IPS-15b (cell line): Measurements from ENCODE around the gene SLC7A6.
"Not testable (repeated sequence)": the region's sequence is repeated elsewhere in the genome, so short reads cannot be mapped to it uniquely, and the experiment has no call there.

Experiments
- H3K27me3 ChIP-seq: one replicate; pipeline ENCODE4 v1.6.1; 2013; ENCODE audit warnings: low read length; ENCODE audit not compliant: control insufficient read depth, insufficient read depth
- H3K36me3 ChIP-seq: one replicate; pipeline ENCODE4 v1.6.1; 2013; ENCODE audit warnings: low read length; ENCODE audit not compliant: control insufficient read depth, insufficient read depth
- H3K4me1 ChIP-seq: one replicate; pipeline ENCODE4 v1.6.1; 2013; ENCODE audit warnings: mild to moderate bottlenecking, low read length; ENCODE audit not compliant: control insufficient read depth, insufficient read depth
- H3K4me3 ChIP-seq: one replicate; pipeline ENCODE4 v1.5.1; 2013; ENCODE audit warnings: low read depth, low read length
- H3K9ac ChIP-seq: one replicate; pipeline ENCODE4 v1.6.1; 2013; ENCODE audit warnings: low read depth, mild to moderate bottlenecking, low read length
- H3K9me3 ChIP-seq: one replicate; pipeline ENCODE4 v1.6.1; 2013; ENCODE audit warnings: mild to moderate bottlenecking, low read length; ENCODE audit not compliant: control insufficient read depth, insufficient read depth

The SLC7A6 gene

DNA sequence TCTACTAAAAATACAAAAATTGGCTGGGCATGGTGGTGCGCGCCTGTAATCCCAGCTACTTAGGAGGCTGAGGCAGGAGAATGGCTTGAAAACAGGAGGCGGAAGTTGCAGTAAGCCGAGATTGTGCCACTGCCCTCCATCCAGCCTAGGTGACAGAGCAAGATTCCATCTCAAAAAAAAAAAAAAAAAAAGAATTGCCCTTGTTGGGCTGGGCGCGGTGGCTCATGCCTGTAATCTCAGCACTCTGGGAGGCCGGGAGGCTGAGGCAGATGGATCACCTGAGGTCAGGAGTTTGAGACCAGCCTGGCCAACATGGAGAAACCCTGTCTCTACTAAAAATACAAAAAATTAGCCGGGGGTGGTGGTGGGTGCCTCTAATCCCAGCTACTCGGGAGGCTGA, 24.5 kb downstream of the SLC7A6 start:
- H3K36me3 ChIP-seq: peaks cover 34% of the 10 kb centered on the region
- not testable (repeated sequence) for H3K4me1 ChIP-seq, H3K9ac ChIP-seq, H3K9me3 ChIP-seq, H3K4me3 ChIP-seq, H3K27me3 ChIP-seq

DNA sequence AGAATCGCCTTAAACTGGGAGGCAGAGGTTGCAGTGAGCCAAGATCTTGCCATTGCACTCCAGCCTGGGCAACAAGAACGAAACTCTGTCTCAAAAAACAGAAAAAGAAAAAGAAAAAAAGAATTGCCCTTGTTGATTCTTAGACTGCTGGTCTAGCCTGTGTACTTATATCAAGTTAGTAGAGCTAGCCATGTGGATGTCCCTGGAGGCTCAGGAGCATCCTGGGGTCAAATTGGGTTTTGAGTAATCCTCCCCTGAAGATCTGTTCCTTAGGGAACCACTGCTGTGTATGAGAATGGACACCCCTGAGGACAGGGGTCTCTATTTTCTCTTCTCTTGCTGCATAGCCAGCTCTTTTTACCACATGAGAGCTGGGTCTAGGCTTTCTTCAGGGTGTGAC, 24.9 kb downstream of the SLC7A6 start:
- H3K9ac ChIP-seq: no peak overlapping the region
- peaks cover 34% of the 10 kb centered on the region for H3K36me3 ChIP-seq
- H3K9me3 ChIP-seq: no peaks in the 10 kb centered on the region
- no peak overlapping the region for H3K4me3 ChIP-seq
- H3K4me1 ChIP-seq: no peaks in the 10 kb centered on the region
- no peaks in the 10 kb centered on the region for H3K27me3 ChIP-seq

DNA sequence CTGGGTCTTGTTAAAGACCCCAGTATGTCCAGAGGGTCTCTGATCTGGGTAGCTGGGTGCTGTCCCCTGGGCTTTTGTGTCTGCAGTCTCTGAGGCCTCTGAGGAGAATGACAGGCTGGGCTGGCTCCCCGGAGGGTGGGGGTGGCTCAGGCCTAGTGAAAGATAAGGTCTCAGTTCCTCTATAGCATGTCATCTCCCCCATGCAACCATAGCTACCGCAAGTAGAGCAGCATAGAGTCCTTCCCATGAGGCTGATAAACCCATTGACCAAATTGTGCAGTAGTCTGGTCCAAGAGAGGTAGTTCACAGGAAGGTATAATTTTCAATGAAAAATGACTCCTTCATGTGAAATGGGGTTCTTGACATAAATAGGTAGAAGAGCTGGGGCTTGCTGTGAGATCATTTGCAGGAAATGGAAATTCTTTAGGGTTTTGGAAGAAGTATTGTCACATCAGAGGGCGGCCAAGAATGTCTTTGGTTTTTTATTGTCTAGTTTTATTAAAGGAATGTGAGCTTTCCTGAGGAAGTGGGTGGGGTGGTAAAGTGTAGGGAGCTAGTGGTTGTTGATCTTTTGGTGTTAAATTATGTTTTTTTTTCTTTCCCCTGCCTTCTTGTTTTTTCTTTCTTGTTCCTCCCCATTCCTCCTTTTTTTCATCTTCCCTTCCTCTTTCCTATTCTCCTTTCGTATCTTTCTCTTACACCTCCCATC, 25.4 kb downstream of the SLC7A6 start:
- Histone ChIP-seq H3K9me3 (no peaks in the 10 kb centered on the region), H3K36me3 (peaks cover 34% of the 10 kb centered on the region), H3K4me1 (no peaks in the 10 kb centered on the region), H3K9ac (no peak overlapping the region), H3K4me3 (no peak overlapping the region), H3K27me3 (no peaks in the 10 kb centered on the region)

DNA sequence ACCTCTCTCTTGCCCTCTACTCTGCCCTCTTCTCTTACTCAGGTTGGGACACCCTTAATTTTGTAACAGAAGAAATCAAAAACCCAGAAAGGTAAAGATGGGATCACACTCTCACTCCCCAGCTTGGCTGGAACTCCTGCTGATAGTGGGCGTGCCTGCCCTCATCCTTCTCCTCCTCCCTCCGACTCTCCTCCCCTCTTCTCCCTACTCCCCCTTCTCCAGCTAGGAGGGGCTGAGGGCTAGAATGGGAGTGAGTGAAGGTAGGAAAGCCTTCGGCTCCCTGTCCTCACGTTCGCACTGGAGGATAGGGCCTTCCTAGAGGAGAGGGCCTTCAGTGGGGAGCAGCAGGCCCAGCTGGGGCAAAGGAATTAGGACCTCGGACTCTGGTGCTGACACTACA, 26.1 kb downstream of the SLC7A6 start:
- Histone ChIP-seq H3K27me3 (no peaks in the 10 kb centered on the region), H3K4me3 (no peak overlapping the region), H3K36me3 (peaks cover 34% of the 10 kb centered on the region), H3K4me1 (no peaks in the 10 kb centered on the region), H3K9me3 (no peaks in the 10 kb centered on the region), H3K9ac (no peak overlapping the region)

DNA sequence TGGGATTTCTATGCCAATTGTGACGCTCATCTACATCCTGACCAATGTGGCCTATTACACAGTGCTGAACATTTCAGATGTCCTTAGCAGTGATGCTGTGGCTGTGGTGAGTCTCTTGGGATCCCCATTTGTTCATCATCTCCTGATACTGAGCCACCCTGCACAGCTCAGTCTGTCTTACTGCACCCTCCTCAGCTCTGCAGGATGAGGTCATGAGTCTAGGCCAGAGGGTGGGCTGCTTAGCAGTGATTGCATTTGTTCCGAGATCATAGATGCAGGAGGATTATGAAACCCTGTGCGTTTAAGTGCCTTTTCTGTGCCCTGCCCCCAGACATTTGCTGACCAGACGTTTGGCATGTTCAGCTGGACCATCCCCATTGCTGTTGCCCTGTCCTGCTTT, 26.9 kb downstream of the SLC7A6 start:
- peaks cover 36% of the 10 kb centered on the region for H3K36me3 ChIP-seq
- H3K27me3 ChIP-seq: no peaks in the 10 kb centered on the region
- H3K4me3 ChIP-seq: no peak overlapping the region
- H3K9ac ChIP-seq: no peak overlapping the region
- no peaks in the 10 kb centered on the region for H3K4me1 ChIP-seq
- H3K9me3 ChIP-seq: no peaks in the 10 kb centered on the region

DNA sequence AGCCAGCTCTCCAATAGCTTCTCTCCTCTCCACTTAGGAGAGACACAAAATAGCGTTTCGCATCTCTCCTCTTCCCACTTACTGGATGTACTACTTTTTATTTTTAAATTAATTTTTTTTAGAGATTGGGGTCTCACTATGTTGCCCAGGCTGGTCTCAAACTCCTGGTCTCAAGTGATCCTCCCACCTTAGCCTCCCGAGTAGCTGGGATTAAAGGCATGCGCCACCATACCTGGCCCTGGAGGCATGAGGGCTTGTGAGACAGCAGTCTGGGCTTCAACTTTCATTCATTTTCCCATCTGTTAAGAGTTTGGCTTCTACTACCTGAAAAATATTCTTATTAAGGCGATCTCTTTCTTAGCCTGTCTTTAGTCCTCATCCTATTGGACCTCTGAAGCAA, 28.1 kb downstream of the SLC7A6 start:
- no peak overlapping the region for H3K9ac ChIP-seq
- H3K4me3 ChIP-seq: no peak overlapping the region
- no peaks in the 10 kb centered on the region for H3K27me3 ChIP-seq
- no peaks in the 10 kb centered on the region for H3K4me1 ChIP-seq
- peaks cover 38% of the 10 kb centered on the region for H3K36me3 ChIP-seq
- H3K9me3 ChIP-seq: no peaks in the 10 kb centered on the region

DNA sequence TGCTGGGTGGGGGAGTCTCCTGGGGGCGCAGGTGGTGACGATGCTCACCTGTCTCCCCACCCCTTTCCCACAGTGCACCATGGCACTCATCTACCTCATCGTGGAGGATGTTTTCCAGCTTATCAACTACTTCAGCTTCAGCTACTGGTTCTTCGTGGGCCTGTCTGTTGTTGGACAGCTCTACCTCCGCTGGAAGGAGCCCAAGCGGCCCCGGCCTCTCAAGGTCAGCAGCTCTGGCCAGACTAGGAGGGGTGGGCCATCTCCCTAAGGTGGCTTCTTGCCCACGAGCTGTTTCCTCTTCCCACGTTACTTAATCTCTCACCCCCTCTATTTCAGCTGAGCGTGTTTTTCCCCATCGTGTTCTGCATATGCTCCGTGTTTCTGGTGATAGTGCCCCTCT, 32.0 kb downstream of the SLC7A6 start:
- peaks cover 24% of the 10 kb centered on the region for H3K36me3 ChIP-seq

DNA sequence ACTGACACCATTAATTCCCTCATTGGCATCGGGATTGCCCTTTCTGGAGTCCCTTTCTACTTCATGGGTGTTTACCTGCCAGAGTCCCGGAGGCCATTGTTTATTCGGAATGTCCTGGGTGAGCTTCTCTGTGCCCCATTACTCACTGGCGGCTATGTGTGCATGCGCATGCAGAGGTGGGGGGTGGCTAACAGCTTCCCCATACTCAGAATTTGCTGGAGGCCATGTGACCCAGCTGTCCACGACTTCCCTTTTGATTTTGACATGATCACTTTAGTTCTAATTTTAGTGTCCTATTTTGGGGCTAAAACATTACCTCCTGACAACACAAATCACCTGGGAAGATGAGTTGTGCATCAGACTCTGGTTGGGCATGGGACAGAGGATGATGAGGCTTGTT, 32.4 kb downstream of the SLC7A6 start:
- H3K36me3 ChIP-seq: peaks cover 20% of the 10 kb centered on the region
- H3K27me3 ChIP-seq: no peaks in the 10 kb centered on the region
- H3K9ac ChIP-seq: no peak overlapping the region
- H3K4me3 ChIP-seq: no peak overlapping the region
- H3K4me1 ChIP-seq: no peaks in the 10 kb centered on the region
- no peaks in the 10 kb centered on the region for H3K9me3 ChIP-seq

More for the DNA sequence above, 32.0 kb downstream of the SLC7A6 start:
- Histone ChIP-seq H3K9ac (no peak overlapping the region), H3K9me3 (no peaks in the 10 kb centered on the region), H3K4me1 (no peaks in the 10 kb centered on the region), H3K27me3 (no peaks in the 10 kb centered on the region), H3K4me3 (no peak overlapping the region)

DNA sequence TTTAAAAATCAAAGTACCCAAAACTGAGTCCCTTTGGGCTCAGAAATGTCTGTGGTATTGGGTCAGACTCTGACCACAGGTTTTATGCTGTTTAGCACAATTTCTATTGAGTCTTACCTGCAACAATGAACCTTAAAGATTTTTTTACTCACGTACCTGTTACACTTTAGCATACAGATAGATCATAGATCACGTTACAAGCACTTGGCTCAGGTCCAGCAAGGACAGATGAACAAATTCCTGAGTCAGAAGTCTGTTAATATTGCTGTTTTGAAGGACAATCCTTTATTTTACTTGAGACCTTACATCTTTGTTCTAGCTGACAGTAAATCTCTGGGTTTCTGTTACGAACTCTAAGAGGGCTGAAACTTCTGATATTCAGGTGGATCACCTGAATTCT, 33.6 kb downstream of the SLC7A6 start:
- Histone ChIP-seq H3K9ac (no peak overlapping the region), H3K4me1 (no peaks in the 10 kb centered on the region), H3K27me3 (no peaks in the 10 kb centered on the region), H3K9me3 (no peaks in the 10 kb centered on the region), H3K4me3 (no peak overlapping the region), H3K36me3 (peaks cover 19% of the 10 kb centered on the region)

DNA sequence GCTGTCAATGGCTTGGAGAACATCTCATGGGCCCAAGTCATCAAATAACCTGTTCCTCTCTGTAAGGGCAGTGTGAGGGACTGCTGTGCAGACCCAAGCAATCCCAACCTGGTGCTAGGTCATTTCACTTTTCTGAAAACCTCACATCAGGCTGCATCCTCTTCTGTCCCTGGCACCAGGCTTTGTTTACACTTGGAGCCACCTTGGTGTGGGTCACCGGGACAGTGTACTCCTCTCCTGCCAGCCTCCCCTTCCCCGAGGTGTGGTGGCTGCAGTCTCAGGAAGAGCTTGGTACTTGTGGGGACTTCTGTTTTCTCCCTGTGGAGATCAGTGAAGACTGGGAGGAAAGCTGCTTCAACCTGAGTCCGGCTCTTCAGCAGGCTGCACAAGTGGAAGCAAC, 34.0 kb downstream of the SLC7A6 start:
- H3K27me3 ChIP-seq: no peaks in the 10 kb centered on the region
- H3K4me1 ChIP-seq: no peaks in the 10 kb centered on the region
- no peak overlapping the region for H3K4me3 ChIP-seq
- peaks cover 19% of the 10 kb centered on the region for H3K36me3 ChIP-seq
- H3K9ac ChIP-seq: no peak overlapping the region
- H3K9me3 ChIP-seq: no peaks in the 10 kb centered on the region

DNA sequence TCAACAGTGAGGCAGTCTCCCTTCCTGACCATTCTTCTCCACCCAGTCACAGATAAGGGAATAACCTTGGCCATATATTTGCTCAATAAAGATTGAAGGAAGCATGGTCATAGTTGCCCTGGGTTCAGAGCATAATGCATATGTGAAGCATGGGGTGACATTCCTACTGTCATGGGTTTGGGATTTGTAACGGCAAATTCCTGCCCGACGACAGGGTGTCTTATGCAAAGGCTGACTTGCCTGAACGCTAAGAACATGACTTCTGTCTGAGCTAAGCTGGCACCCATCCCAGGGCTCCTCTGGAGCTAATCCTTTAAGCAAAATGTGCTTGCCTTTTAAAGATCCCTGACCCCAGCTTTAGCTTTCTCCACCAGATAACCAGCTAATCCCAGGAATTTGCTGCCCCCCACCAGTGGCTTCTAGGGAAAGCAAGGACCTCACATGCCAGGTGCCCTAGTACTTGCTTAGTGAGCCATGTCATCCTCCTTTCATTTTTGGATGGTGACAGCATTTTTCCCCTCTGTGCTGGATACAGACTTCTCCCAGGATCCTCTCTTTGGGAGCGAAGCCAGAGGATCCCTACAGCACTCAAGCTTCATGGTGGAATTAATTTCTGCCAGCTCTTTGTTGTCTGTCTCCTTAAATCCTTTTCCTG, 34.7 kb downstream of the SLC7A6 start:
- H3K4me3 ChIP-seq: no peak overlapping the region
- H3K4me1 ChIP-seq: no peaks in the 10 kb centered on the region
- H3K36me3 ChIP-seq: peaks cover 18% of the 10 kb centered on the region
- no peaks in the 10 kb centered on the region for H3K27me3 ChIP-seq
- H3K9me3 ChIP-seq: no peaks in the 10 kb centered on the region
- no peak overlapping the region for H3K9ac ChIP-seq
